Measurements from ENCODE around the gene KIF6.
"Not testable (repeated sequence)": the region's sequence is repeated elsewhere in the genome, so short reads cannot be mapped to it uniquely, and the experiment has no call there.

Gene KIF6

GRCh38 chr6:39707962-39708683 lies 17.1 kb downstream of the KIF6 start:
- no peak for DNase-seq

DNA sequence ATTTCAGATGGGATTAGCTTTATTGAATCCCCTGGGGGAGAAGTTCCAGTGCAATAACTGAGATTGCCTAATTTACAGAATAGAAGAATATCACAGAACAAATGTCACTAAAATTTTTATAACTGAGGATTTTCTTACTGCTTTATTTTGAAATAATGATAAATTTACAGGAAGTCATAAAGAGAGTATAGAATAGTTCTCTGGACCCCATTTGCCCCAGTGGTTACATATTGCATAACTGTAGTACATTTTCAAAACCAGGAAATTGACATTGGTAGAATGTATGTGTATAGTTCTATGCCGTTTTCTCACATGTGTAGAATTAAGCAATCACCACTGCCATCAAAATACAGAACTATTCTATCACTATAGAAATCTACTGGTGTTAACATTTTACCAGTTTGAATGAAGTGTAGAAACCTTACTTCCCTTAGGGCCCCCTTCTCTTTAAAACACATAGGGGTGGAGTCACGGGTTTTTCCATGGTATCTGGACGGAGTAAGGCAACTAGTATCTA lies 18.3 kb downstream of the KIF6 start:
- DNase-seq, result no peak

- DNase-seq, result no peak
Measured at GRCh38 chr6:39702265-39702664, 22.9 kb downstream of the KIF6 start.

GRCh38 chr6:39700362-39700761 lies 24.8 kb downstream of the KIF6 start:
- no peak for DNase-seq

- DNase-seq, result no peak
Measured at GRCh38 chr6:39698789-39699188, 26.4 kb downstream of the KIF6 start.

- no peak for DNase-seq
Measured at GRCh38 chr6:39696986-39697788, 28.0 kb downstream of the KIF6 start.

DNA sequence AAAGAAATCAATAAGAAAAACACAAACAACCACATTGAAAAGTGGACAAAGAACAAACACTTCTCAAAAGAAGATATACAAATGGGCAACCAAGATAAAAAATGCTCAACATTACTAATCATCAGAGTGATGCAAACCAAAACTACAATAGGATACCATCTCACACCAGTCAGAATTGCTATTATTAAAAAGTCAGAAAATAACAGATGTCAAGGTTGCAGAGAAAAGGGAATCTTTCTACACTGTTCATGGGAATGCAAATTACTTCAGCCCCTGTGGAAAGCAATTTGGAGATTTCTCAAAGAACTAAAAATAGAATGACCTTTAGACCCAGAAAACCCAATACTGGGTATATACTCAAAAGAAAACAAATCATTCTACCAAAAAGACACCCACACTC lies 29.8 kb downstream of the KIF6 start:
- DNase-seq, result no peak

DNA sequence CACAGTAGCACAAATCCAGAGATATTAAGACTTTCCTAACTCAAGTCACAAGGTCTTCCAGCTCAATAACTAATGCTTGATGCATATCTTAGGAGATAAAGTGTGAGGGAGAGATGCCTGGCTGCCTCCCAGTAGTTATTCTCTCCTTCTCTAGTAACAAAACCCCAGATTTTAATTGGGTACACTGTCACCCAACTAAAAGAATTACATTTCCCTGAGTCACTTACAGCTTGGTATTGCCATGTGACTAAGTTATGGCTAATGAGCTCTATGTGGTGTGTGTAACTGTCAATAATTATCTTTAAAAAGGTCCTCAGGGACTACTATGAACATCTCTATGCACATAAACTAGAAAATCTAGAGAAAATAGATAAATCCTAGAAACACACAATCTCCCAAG lies 32.0 kb downstream of the KIF6 start:
- DNase-seq, result no peak

DNA sequence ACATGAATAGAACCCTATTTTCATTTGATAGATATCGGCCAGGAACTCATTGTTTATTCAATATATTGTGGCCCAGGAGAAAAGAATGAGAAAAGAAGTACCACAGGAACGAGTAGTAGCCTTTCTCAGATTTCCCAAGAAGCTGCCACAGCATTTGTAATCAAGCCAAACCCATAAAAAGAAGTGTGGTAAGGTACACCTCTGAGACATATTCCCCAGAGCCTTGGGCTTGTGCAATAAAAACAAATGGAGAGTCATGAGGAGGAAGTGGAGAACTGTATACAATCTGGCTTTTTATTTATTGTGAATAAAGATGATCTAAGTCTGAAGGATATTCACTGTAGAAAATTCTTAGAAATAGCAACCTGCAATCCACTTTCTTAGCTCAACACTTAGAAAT lies 36.7 kb downstream of the KIF6 start:
- no peak for DNase-seq

DNA sequence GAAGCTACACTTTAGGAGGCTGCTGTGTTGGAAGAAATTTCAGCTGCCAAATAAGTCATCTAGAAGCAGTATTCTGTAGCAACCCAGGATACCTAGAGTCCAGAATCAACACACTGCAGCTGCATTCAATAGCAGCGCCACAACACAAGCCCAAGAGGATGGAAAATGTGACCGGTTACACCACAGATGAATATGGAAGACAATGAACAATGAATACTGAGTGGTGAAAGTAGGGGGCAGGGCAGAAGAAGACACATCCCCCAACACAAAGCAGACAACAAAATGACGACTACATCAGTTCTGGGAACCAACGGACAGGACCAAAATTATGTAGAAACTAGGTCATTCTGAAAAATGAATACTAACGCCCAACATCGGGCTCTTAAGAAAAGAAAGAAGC lies 38.2 kb downstream of the KIF6 start:
- DNase-seq, result no peak

DNA sequence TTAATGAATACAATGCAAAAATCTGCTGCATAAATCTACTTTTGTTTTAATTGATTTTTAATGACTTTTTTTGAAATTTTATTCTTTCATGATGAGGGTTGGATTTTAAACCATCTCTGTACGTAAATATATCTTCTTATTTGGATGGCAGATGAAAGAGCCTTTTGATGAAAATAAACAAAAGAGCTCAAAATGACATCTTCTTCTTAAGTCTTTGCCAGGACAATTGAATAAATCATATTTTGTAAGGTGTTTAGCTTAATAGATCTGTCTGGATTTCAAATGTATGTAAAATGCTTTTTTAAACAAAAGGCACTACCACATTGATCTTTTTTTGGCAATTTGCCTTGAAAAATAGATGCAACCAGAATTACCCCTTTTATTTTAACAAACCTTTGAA lies 39.3 kb downstream of the KIF6 start:
- DNase-seq, result no peak

DNA sequence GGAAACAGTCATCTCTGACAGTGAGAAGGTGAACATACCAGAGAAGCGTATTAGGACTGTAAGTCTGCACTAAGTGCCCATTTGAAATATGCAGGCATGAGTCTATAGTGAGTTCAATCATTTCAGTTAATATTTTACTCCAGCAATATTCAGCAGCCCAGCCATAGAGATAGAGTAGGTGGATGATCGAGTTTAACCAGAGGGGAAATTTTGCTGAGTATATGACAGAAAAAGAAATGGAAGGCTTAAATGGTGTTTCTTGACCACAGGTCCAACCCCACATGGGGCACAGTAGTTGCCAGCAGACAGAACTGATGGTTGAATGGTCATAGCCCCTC lies 39.8 kb downstream of the KIF6 start:
- no peak for DNase-seq

DNA sequence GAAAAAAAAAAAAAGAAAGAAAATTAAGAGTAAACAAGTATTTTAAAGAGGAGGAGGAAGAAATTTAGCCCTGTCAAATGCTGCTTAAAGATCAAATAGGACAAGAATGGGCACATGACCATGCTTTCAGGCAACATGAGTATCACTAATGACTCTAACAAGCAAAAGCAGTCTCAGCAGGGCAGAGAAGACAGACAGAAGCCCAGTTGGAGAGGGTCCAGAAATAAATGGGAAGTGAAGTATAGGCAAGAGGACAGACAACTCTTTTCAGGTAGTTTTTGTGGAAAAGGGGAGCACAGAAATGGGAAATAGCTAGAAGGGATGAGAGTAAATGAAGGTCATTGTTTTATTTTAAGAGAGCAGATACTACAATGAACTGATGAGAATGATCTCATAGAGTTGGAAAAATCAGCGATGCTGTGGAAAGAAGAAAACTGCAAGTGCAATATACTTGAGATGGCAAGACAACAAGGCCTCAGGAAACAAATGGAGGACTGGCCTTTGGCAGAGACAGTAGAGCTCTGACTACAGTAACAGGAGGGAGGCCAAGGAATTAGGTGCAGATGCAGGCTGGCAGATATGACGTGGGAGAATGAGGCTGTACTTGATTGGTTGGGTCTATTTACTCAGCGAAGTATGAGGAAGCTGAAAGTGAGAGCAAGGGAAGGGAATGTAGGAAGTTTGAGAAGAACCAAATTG lies 40.3 kb downstream of the KIF6 start:
- DNase-seq, result no peak

GRCh38 chr6:39681674-39682121 lies 43.5 kb downstream of the KIF6 start:
- DNase-seq, result no peak

DNA sequence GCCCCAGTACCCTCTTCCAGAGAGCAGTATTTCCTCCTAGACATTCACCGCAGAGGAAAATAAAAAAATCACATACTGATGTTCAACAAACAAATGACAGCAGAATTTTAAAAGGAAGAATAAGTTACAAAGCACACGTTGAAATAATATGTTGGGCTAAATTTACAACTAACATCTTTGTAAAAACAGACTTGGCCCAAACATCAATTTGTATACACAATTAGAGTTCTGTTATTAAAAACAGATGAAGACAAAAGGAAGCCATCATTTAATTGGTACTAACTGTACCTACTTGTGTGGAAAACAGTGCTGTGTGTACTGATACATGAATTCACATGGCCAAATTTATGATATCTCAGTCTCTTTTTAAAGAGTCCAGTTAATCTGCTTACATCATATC lies 46.3 kb downstream of the KIF6 start:
- DNase-seq, result no peak

DNA sequence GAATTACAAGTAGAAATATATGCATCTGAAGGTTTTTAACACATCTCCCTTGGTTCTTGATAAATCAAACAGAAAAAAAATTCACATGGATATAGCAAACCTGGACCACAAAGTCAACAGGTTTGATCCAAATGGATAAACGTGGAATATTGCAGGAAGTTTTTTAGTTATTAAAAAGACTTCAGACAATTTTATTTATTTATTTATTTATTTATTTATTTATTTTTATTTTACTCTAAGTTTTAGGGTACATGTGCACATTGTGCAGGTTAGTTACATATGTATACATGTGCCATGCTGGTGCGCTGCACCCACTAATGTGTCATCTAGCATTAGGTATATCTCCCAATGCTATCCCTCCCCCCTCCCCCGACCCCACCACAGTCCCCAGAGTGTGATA lies 47.9 kb downstream of the KIF6 start:
- not testable (repeated sequence) for DNase-seq

GRCh38 chr6:39670519-39670918 lies 54.7 kb downstream of the KIF6 start:
- DNase-seq, result no peak

DNA sequence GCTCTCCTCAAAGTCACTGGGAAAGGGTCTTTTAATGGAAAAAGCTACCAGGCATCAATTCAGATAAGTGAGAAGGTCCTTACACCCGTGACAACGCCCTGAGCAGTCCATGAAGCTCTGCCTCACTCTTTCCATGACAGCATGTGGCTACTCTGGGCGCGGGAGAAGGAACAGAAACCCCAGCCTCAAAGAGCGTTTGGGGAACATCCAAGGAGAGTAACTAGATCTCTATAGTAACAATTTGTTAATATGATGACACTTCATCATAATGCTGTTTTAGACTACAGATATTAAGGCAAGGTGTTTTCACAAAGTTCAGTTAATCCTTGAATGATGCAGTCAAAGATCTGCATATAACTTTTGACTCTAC lies 55.2 kb downstream of the KIF6 start:
- DNase-seq, result no peak

DNA sequence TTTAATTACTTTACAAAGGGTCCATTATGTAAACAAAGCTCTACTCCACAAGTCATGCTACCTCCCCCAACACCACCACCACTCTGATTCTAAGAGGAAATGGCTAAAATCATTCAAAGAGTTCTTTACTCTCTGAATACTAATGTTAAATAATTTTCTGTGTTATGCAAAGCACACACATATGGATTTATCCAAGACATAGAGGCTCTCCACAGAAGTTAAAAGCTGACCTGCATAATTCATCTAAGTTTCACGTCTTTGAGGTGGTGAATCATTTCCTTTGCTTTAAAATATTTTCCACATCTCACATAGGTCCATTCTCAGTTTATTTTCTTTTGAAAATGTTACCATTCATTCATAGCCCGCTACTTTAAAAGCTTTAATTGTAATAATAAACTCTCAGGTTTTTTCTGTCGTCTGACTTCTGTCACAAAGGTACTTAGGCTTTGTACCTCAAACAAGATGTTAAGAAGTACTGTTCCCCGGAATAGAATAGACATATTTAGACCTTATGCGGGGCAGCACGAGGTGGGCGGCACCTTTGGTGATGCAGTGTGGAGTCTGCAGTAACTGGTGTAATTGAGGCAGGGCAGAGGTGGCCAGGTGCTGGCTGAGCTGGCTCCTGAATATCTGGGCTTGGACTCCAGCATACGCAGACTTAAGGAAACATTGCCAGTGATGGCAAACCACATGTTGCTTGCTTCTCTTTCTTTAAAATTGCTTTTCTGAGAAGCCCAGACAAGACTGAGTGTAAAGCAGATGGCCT lies 55.8 kb downstream of the KIF6 start:
- DNase-seq, result no peak

DNA sequence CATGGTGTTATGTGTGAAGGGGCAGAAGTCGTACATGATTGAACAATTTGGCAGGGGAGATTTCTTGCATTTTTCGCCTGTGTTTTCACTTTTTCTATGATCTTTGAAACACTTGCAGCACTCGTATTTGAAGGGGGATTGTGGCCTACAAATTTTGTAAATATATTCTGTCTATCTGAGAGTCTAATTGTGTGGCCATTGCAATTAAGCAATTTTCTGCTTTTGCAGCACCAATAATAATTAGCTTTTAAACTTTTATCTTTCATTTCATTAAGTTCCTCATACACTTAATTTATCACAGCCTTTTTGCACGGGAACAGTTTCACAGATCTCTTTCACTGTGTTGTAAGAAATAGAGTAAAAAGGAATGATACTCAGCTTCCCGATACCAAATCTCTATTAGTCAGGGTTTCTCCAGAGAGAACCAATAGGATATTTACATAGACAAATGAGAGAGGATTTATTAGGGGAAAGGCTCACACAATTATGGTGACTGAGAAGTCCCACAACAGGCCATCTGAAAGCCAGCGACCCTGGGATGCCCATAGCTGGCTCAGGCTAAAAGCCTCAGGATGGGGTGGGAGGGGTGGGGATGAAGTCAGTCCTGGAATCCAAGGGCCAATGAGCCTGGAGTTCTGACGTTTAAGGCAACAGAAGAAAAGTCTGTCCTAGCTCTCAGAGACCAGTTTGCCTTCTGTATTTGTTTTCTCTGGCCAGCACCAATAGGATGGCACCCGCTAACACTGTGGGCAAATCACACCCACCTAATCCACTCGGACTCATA lies 58.3 kb downstream of the KIF6 start:
- no peak for DNase-seq

DNA sequence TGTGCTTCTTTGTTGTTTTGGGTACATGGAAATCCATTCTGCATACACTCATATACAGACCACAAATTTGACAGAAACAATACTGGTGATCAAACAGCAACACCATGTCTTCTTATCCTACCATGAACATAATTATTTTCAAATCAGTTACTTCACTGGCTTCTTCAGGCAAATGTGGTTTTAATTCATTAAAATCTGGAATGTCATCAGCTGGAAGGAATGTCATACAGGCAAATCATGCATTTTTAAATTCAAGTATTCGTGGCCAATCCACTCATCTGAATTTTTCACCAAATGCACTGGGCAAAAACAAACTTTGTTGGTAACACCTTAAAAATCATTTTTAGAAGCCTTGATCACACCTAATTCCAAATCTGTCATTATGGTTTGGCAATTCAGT lies 59.3 kb downstream of the KIF6 start:
- DNase-seq, result no peak

- DNase-seq, result no peak
Measured at GRCh38 chr6:39664173-39664572, 61.0 kb downstream of the KIF6 start.
